Lower leg skin (tissue), 4 donors: ENCODE measurements around the gene S100A9. TPM values are rescaled to one million over a fixed set of nuclear protein-coding genes. Genes with fewer than 3 reads are reported as not detected.
"Not testable (repeated sequence)": the region's sequence is repeated elsewhere in the genome, so short reads cannot be mapped to it uniquely, and the experiment has no call there.

ENCODE experiments used
- DNase-seq, 2 donors: peaks; one replicate each; pipeline ENCODE4 v3.0.0-alpha.2; 2019; ENCODE audit warnings: low spot score in 2 of 2
- H3K4me3 ChIP-seq: fragments of 200-600 bp; sonication (generic); 2 replicates; pipeline ENCODE4 v1.5.1; 2017; ENCODE audit warnings: mild to moderate bottlenecking, low read depth; ENCODE audit not compliant: poor library complexity, severe bottlenecking
- POLR2A ChIP-seq, 2 donors: fragments of 450-650 bp; IDR thresholded peaks; one replicate each; pipeline ENCODE4 v1.6.1; 2016 to 2017; ENCODE audit warnings: antibody characterized with exemption in 2 of 2, mild to moderate bottlenecking in 1 of 2, moderate library complexity in 1 of 2
- WGBS, 2 donors: methylation state at CpG; one replicate each; pipeline ENCODE4 v1.1.5; 2018; 5-methylcytosine and 5-hydroxymethylcytosine counted together
- intact Hi-C: fragments of 100-400 bp; cut with DNase I; formaldehyde crosslinking; loops from one replicate; pipeline ENCODE4 v1.15.0; 2023; ENCODE audit warnings: low total_unique reads
- total RNA-seq, 4 donors: library from RNA; depleted of rRNA; stranded (reverse); fragments of >200 nt; gene quantifications; one replicate each; pipeline ENCODE4 v1.1.0, GENCODE V29; 2016
- TF ChIP-seq, protein P1 (sequence below), 3 donors: fragments of 450-650 bp; IDR thresholded peaks; one replicate each; pipeline ENCODE4 v1.5.1; 2016; ENCODE audit warnings: antibody characterized with exemption in 3 of 3, mild to moderate bottlenecking in 3 of 3, moderate library complexity in 2 of 3

Gene S100A9
- total RNA-seq, 4 donors from 2014 or later, result 21.6 to 53.2 (median 31.3) TPM

DNA sequence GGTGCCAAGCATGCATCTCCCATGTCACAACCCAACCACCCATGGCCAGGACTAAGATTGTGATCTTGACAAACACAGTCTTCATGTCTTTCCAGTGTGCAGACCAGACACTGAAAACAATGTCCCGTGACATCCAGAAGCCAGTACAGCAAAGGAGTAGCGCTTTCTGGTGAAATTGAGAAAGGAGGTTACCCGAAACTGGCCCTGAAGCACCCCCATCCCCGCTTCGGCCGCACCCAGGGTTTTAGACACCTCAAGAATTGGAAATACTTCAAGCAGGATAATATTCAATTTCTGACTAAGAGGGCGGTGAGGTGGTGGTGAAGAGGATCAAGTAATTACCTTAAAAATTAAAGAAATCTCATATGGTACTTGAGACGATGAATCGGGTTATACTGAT, 43.8 kb downstream of the S100A9 start:
- no peak for TF ChIP-seq POLR2A (IDR thresholded peaks at IDR 0.05)
- TF ChIP-seq, protein P1, sequence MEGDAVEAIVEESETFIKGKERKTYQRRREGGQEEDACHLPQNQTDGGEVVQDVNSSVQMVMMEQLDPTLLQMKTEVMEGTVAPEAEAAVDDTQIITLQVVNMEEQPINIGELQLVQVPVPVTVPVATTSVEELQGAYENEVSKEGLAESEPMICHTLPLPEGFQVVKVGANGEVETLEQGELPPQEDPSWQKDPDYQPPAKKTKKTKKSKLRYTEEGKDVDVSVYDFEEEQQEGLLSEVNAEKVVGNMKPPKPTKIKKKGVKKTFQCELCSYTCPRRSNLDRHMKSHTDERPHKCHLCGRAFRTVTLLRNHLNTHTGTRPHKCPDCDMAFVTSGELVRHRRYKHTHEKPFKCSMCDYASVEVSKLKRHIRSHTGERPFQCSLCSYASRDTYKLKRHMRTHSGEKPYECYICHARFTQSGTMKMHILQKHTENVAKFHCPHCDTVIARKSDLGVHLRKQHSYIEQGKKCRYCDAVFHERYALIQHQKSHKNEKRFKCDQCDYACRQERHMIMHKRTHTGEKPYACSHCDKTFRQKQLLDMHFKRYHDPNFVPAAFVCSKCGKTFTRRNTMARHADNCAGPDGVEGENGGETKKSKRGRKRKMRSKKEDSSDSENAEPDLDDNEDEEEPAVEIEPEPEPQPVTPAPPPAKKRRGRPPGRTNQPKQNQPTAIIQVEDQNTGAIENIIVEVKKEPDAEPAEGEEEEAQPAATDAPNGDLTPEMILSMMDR (IDR thresholded peaks at IDR 0.05), result no peak
- WGBS, 2 donors, result 86 to 91% methylated on average over 9 of the region's 9 CpGs
- no peak for DNase-seq
- intact Hi-C loops, result no loop called here
- H3K4me3 ChIP-seq, result no peak overlapping the region

DNA sequence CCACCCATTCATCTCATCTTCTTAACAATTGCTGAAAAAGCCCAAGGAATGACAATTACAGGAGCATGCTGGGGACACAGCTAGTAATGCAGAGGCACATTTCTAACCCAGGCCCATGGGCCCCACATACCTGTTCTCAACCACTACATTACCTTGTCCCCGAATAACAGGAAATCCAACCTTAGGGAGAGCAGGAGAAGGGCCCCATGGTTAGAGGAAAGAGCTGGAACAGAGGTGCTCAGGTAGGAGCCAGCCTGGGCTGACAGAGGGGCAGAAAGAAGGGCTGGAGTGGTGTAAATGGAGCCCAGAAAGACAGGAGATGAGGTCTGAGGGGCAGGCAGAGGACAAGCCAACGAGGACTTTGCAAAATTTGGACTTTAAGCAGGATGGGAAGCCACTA, 44.6 kb downstream of the S100A9 start:
- TF ChIP-seq POLR2A (IDR thresholded peaks at IDR 0.05), result no peak
- TF ChIP-seq, protein P1 (IDR thresholded peaks at IDR 0.05), result no peak
- peak in 1 of 2 donors; percentile 67 for DNase-seq
- no peak overlapping the region for H3K4me3 ChIP-seq
- WGBS, 2 donors, result 68 to 77% methylated on average over 2 of the region's 2 CpGs
- intact Hi-C loops, result no loop called here

- peak in 1 of 2 donors; percentile 74 for DNase-seq
- intact Hi-C loops, result no loop called here
- 80 to 86% methylated on average over 11 of the region's 11 CpGs for WGBS, 2 donors
These were observed 45.9 kb downstream of the S100A9 start for GRCh38 chr1:153403421-153404085.

GRCh38 chr1:153404086-153404635, 46.5 kb downstream of the S100A9 start:
- intact Hi-C loops, result no loop called here
- WGBS, 2 donors, result 80 to 81% methylated on average over 7 of the region's 7 CpGs
- H3K4me3 ChIP-seq, result no peak overlapping the region
- DNase-seq, result peak in 1 of 2 donors; percentile 59
- TF ChIP-seq, protein P1 (IDR thresholded peaks at IDR 0.05), result no peak
- no peak for TF ChIP-seq POLR2A (IDR thresholded peaks at IDR 0.05)

More at GRCh38 chr1:153403421-153404085, 45.9 kb downstream of the S100A9 start:
- no peak overlapping the region for H3K4me3 ChIP-seq
- TF ChIP-seq, protein P1 (IDR thresholded peaks at IDR 0.05), result no peak
- TF ChIP-seq POLR2A (IDR thresholded peaks at IDR 0.05), result no peak

DNA sequence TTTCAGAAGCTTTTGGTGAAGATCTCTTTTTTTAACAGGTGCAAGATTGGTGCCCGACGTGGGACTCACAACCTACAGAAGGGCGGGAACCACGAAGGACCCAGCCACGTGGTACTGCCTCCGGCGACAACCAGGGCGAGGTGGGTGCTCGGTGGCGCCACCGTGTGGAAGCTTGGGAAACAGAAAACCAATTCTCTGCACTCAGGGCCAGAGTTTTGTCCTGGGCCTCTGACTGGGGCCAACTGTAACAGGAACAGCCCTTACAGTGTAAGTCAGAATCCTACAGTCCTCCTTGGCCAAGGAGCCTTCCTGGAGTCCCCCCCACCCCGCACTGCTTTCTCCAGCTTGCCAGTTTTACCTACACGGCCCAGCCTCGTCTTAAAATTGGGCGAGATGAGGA, 47.1 kb downstream of the S100A9 start:
- WGBS, 2 donors, result 31 to 36% methylated on average over 15 of the region's 15 CpGs
- intact Hi-C loops, result no loop called here

DNA sequence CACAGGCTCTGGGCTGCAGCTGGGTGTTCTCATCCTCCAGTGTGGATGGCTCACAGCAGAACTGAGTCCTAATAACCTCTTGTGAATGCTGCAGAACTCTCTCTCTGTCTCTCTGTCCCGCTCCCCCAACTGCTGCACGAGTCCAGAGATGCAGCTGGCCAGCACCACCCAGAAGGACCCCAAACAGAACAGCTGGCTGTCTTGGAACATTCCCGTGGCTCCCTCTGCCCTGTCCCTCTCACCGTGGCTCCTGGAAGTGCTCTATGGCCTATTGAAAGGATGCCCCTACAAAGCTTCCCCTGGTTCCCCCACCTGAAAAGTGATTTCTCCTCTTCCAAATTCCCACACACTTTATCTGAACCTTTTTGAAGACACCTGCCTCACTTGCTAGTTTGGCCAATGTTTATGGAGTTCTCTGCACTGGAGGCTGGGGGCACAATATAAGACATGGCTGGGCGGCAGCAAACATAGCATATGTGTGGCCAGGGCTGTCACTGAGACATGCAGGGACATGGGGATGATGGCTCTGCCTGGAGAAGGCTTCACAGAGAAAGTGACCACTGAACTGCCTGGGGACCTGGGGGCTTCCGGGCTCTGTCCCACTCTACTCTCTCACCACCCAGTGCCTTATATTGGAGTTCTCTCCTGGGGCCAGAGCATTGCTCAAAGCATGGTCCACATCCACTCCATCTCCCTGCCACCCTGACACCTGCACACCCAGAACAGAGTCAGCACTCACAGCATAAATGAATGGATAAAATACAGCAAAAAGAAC, 48.4 kb downstream of the S100A9 start:
- WGBS, 2 donors, result 80 to 86% methylated on average over 6 of the region's 6 CpGs
- H3K4me3 ChIP-seq, intact Hi-C loops: not testable (repeated sequence)
- DNase-seq, result peak; percentile 10 to 15

More for the DNA sequence above, 47.1 kb downstream of the S100A9 start:
- H3K4me3 ChIP-seq, result no peak overlapping the region
- peak; percentile 21 to 89 for DNase-seq
- TF ChIP-seq, protein P1 (IDR thresholded peaks at IDR 0.05), result no peak
- no peak for TF ChIP-seq POLR2A (IDR thresholded peaks at IDR 0.05)

- DNase-seq, H3K4me3 ChIP-seq, intact Hi-C loops: not testable (repeated sequence)
- WGBS, 2 donors, result 55 to 68% methylated on average over 8 to 11 of the region's 11 CpGs
These were observed 49.6 kb downstream of the S100A9 start for GRCh38 chr1:153407274-153407673.
